Measurements from ENCODE around the gene TCF4.

The TCF4 gene

GRCh38 chr18:55324166-55324565 lies 263.8 kb downstream of the TCF4 start:
- DNase-seq (ENCODE audit: low read depth in 2 of 2) = no peak

- no peak for DNase-seq (ENCODE audit: low read depth in 2 of 2)
Measured at GRCh38 chr18:55323051-55323994, 264.7 kb downstream of the TCF4 start.

- DNase-seq (ENCODE audit: low read depth in 2 of 2) = no peak
Measured at GRCh38 chr18:55322178-55322735, 265.7 kb downstream of the TCF4 start.

- DNase-seq (ENCODE audit: low read depth in 2 of 2) = peak in 1 of 2 donors; percentile 6
Measured at GRCh38 chr18:55321265-55322177, 266.5 kb downstream of the TCF4 start.

GRCh38 chr18:55320424-55321264 lies 267.3 kb downstream of the TCF4 start:
- DNase-seq (ENCODE audit: low read depth in 2 of 2) = no peak

GRCh38 chr18:55319459-55320193 lies 268.4 kb downstream of the TCF4 start:
- no peak for DNase-seq (ENCODE audit: low read depth in 2 of 2)

- DNase-seq (ENCODE audit: low read depth in 2 of 2) = no peak
Measured at GRCh38 chr18:55318951-55319441, 269.0 kb downstream of the TCF4 start.

GRCh38 chr18:55317864-55318263 lies 270.1 kb downstream of the TCF4 start:
- no peak for DNase-seq (ENCODE audit: low read depth in 2 of 2)

- DNase-seq (ENCODE audit: low read depth in 2 of 2) = no peak
Measured at GRCh38 chr18:55317324-55317723, 270.7 kb downstream of the TCF4 start.

GRCh38 chr18:55316486-55317184 lies 271.4 kb downstream of the TCF4 start:
- DNase-seq (ENCODE audit: low read depth in 2 of 2) = no peak

GRCh38 chr18:55314615-55315237 lies 273.3 kb downstream of the TCF4 start:
- no peak for DNase-seq (ENCODE audit: low read depth in 2 of 2)

GRCh38 chr18:55314031-55314430 lies 274.0 kb downstream of the TCF4 start:
- no peak for DNase-seq (ENCODE audit: low read depth in 2 of 2)

- DNase-seq (ENCODE audit: low read depth in 2 of 2) = no peak
Measured at GRCh38 chr18:55310863-55311262, 277.1 kb downstream of the TCF4 start.

GRCh38 chr18:55310044-55310676 lies 277.8 kb downstream of the TCF4 start:
- DNase-seq (ENCODE audit: low read depth in 2 of 2) = no peak

GRCh38 chr18:55309249-55309648 lies 278.7 kb downstream of the TCF4 start:
- no peak for DNase-seq (ENCODE audit: low read depth in 2 of 2)

GRCh38 chr18:55307505-55307904 lies 280.5 kb downstream of the TCF4 start:
- no peak for DNase-seq (ENCODE audit: low read depth in 2 of 2)

- DNase-seq (ENCODE audit: low read depth in 2 of 2) = no peak
Measured at GRCh38 chr18:55306359-55307024, 281.5 kb downstream of the TCF4 start.

GRCh38 chr18:55302167-55302833 lies 285.7 kb downstream of the TCF4 start:
- DNase-seq (ENCODE audit: low read depth in 2 of 2) = no peak

All from stimulated activated CD8-positive, alpha-beta memory T cell treated with anti-CD3 and anti-CD28 coated beads, Interleukin-7, amount 100 ng/mL, for 1 hour (primary cell).